ENCODE measurements around the gene CALML3. TPM values are rescaled to one million over a fixed set of nuclear protein-coding genes. Genes with fewer than 3 reads are reported as not detected.
A peak's percentile ranks its signal among the peaks of the same experiment; 100 is the strongest.

CALML3 gene
- total RNA-seq, 1 donor from 2014 or later, result 9.8 TPM

DNA sequence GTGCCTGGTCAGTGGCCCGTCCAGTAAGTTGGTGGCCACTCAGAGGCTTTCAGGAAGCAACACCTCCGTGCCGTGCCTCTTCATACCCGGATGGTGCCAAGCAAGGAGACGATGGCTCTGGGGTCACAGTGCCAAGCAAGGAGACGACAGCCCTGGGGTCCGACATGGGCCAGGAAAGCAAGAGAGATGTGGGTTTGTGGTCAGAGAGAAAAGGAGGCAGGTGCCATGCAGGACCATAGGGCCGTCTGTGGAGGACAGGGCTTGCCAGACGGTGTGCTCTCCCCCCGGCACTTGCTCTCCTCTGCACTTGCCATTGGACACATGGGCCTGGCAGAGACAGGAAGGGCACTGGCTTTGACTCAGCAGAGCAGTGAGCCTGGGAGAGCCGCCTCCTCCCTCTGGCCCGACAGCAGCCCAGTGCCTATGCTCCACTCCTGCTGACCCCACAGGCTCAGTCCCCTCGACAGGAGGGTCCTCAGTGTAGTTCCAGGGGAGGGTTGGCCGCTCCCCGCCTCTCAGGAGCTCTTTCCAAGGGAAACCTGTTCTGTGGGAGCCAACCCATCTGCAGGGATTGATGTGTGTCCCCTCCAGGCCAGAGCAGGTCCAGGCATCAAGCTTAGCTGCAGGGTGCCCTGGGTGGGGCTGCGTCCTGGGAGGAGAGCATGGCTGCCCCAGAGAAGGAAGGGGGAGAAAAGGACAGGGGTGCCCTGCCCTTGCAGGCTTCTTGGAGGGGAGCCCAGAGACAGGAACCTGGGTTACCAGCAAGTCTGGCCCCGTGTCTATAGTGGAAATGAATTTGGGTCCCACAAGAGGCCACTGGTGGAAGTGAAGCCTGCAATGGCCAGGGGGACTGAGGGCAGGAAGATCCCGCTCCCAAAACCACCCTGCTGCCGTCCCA is 17.8 kb upstream of the CALML3 start:
- DNase-seq, result no peak

DNA sequence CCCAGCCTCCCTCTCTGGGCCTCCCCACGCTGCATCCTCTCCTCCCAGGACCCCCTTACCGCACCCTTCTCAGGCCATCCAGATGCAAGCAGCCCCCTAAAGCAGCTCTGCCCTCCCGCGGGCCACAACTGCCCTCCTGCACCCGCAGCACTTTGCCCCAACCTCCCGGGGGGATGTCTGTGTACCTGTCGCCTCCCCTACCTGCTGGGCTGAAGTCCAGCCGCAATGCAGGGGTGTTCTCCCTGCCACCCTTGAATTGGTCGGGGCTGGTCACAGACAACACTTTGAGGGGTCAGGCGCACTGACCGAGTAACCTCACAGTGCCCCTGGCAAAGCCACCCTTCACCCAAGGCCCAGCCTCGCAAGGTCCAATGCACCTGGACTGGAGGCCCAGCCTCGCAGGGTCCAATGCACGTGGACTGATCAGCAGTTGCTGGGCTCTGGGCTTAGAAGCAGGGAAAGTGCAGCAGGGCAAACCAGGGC is 17.1 kb upstream of the CALML3 start:
- DNase-seq, result no peak

DNA sequence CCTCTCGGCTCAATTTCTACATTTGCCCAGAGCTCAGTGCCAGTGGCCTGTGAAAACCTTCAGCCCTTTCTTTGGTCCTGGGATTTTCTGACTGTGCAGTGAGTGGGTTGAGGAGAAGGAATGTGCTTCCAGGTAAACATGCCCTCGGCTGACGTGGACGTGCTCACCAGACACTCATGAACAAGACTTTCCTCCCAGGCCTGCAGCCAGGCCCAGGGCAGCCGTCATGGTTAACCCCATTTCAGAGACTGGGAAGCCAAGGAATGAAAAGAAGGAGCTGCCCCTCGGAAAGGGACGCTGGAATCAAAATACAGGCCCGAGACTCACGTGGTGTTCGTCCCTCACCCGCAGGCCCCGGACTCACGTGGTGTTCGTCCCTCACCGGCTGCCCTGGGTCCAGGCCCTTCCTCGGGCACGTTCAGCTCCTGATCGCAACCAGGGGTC is 16.6 kb upstream of the CALML3 start:
- DNase-seq, result no peak

DNA sequence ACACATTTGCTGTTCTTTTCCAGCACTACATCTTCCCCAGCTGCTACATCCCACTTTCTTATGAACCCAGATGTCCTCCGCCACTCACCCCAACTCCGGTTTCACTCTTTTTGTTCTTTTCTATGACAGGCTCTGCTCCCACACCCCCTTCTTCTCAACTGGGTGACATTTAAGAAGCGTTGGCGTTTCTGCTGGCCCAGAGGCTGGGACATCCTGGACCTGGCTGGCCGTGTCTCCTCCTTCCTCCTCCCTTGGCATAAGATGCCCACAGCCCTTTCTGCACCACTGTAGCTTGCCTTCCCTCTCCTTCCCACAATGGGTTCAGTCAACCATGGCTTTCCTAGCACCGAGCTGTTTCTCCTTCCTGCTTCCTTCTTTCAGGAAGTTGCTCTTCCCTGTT is 16.0 kb upstream of the CALML3 start:
- no peak for DNase-seq

DNA sequence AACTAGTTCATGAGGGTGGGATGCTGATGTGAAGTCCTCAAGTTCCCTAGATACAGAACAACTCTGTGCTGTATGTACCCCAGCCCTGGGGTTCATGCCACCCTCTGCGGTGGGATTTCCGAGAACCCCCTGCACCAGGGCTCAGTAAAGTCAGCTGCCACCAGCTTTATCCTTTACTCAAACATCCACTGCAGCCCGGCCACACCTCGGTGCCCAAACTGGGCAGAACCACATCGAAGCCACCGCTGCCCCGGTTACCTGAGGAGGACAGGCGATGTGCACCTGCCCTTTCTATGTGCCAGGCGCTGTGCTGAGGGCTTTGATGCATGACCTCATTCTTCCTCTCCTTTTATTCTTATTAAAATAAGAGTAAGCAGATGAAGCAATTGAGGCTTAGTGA is 15.5 kb upstream of the CALML3 start:
- DNase-seq, result no peak

DNA sequence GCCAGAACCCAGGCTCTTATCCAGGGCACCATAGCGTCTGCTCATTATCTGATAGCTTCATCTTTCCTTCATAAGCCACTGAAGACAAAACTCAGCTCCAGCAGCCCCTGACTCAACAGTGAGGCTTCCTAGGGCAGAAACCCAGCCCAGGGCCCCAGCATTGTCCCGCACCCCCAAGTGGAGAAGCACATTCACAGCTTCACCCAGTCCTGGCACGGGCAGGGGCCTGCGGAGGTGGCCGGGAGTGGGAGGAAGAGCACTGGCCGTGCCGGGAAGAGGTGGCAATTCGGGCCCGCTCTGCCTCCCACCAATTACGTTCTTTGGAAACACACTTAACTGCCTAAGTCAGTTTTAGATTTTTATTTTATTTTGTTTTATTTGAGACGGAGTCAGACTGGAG is 15.1 kb upstream of the CALML3 start:
- no peak for DNase-seq

DNA sequence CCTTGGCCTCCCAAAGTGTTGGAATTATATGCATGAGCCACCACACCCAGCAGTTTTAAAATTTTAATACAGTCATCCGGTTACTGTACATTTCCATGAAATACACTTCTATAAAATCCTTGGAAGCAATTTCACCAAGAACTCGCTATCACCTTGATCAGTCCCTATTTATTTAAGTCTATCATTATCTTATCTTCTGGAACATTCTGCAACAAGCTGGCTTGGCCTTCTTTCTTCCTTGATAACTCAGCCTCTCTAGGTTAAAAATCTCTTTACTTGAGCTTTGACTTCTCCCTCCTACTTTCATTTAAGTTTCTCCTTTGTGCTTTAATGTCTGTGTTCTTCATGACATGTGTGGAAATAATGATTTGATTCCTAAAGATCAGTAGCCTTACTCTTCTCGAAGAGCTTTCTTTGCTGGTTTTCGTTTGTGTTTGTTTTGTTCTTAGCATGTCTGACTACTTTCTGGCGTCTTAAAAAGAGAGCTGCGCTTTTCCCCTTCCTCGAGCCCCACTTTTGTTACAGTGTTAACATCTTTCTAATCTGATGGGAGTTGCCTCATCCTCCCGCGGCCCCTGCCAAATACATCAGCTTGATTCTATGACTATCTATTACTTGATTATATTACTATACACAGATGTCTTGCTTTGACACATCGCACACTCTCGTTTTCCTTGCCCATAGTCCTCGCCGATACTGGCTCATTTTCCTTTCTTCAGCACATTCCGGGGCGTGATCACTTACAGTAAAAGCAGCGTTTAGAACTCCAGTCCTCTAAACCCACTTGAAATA is 14.3 kb upstream of the CALML3 start:
- DNase-seq, result peak; percentile 84

DNA sequence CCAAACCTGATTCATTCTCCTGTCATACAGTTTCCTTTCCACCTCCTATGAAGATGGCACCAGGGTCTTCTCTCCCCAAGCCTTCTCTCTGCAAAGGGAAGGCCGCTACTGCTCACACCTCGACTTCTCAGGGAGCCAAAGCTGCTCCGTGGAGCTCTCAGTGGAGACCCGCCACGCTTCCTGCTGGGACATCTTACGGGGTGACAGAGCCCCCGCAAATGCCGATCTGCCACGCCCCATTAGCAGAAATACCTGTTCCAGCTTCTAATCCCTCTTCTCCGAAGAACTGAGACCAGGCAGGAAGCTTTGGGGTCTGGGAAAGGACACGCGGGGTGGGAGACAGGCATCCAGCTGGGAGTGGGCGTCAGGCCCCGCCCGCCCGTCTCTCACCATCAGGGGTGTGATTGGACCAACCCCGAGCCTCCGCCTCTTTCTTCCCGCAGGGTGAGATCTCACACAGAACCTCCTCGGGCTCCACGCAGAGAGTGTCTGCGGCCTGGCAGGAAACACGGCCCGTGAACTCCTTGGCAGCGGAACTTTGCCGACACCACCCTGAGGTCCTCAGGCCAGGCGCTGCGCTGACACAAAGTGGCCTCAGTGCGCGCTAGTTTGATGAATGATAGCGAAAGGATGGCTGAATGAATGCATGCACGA is 13.4 kb upstream of the CALML3 start:
- no peak for DNase-seq

DNA sequence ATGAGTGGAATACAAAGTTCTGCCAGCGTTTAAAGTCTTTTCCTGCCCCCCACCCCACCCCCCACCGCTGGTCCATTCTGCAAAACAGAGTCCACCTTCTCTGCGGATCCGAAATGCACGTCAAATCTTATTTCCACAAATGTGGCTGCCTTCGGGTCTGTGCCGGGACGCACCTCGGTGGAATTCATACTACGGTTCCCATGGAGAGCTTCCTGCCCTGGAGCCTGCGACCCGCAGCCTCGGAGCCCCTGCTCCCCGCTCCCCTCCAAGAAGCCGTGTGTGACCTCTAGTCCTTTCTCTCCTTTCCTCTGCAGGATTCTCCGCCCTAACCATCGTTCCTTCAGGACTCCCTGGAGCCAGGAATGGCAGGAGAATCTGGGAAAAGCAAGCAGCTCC is 12.9 kb upstream of the CALML3 start:
- DNase-seq, result no peak

DNA sequence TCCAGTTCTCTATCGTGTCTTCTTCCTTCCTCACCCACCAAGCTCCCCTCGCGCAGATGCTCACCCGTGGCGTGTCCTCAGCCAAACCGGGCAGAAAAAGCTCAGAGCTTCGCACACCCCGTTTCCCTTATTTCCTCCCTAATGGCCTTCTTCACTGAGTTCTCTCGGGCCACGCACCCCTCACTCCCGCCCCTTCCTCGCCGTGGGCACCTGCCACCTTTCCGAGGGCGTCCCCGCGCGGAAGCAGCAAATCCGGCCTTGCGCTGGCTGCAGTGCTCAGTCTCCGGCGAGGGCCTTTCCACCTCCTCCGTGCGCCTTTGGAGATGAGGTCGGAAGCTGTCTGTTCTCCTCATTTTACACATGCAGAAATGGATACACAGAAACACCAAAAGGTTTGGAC is 12.4 kb upstream of the CALML3 start:
- no peak for DNase-seq

DNA sequence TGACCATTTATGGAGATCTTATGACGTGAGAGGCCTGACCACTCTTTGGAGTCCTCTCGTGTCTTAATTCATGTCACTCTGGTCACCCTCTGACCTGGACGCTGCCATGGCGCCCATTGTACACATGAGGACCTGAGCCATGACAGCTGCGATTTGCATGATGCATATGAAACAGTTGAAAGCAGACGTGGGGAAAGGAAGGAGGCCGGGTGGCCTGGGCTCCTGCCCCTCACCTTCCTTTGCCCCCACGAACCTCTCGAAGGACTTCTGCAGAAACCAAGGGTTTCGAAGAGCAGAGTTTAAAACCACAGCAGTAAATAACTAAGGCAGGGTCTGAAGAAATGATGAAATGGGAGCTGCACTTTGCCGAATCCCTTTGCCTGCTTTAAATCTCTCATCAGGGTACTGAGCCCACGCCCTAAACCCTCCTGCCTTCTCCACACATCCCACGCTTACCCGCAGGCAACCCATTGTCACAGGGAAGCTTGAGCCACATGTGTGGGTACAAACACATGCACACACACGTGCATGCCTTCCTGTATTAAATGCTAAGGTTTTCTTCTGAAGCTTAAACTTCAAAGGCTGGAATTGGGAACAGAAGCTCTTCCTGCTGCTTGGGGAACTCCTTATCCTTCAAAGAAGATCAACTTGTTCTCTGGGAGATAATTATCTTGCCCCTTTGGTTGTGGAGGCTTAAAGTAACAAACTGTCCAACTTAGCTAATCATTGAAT is 11.7 kb upstream of the CALML3 start:
- no peak for DNase-seq

DNA sequence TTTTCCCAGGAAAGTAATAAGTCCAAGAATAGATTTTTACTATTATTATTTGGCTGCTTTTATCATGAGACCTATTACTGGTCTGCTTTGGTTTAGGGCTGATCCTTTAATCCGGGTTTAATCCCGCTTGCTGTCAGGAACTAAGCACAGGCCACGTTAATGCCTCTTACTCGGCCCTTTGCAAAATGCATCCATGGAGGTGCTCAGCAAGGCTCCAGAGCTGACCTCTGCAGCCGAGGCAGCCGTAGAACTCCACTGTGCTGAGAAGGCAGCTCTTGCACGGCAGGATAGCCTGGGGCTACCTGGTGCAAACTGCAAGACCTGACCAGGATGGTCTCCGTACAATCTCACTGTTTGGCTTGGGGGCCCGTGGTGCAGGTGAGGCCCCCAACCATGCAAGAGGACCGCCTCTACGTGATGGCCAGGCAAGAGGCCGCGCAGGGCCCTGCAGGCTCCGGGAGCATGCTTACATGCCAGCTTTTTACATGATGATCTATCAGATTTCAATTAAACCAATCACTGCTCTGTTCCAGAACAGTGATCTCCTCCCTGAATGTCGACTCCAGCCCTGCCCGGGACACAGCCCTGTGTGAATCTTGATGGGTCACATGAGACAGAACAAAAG is 10.4 kb upstream of the CALML3 start:
- DNase-seq, result no peak

DNA sequence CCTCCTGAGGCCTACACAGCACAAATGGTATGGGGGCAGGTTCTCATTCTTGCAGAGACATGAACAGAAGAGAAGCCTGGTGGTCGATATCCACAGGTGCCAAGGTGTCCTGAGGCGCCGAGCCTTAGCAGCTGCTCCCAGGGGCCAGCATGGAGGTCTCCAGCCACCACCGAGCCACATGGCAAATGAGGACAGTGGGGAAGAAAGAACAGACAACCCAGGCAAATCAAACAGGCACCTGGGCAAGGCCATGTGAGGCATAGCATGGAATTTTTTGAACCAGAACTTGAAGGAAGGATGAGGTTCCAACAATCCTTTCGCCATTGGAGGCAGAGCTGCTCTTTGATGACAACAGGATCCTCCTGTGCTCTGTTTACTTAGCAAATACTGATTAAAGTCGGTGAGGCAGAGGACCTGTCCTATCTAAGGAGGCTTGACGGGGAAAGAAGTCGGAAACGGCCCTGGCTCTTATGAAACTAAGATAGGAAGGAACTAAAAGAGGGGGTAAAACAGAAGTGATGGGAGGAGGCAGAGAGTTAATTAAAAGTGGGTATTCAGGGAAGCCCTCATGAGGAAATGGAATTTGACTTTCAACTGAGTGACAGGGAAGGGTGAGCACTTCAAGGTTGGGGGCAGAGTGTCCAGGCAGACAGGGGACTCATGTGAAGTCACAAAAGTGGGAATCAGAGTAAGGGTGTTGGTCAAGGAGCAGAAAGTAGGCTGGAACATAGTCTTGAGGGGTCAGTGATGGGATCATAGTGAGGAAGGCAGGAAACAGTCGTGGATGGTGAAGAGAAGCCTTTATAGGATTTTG is 8.6 kb upstream of the CALML3 start:
- no peak for DNase-seq

DNA sequence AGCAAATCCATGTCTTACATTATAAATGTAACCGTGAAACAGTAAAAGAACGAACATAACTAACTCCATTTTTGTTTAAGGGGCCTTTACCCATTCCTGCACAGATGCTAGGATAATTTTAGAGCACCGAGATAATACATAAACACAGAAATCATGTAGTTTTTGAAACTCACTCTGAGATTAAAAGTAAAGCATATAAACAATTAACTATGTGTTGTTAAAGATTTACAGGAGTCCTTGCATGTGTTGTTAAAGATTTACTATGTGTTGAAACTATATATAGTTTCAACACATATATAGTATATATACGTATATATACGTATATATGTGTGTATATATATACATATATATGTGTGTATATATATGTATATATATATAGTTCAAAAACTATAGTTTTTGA is 7.2 kb upstream of the CALML3 start:
- DNase-seq, result no peak

DNA sequence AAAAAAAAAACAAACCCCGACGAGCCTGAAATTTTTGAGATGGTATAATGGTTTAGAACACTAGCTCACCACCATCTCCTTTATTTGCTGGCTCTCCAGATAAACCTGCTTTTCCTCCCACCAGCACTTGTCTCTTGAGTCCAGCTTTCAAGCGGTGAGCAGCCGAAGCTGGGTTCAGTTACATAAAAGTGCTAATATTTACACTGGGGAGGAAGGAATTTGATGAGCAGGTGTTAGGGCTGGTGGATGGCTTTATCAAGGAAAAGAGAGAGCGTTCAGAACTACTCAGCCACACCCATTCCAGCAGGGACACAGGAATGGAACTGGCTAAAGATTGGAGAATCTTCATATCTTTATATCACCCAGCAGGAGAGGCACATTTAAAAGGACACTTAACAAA is 6.6 kb upstream of the CALML3 start:
- DNase-seq, result no peak

DNA sequence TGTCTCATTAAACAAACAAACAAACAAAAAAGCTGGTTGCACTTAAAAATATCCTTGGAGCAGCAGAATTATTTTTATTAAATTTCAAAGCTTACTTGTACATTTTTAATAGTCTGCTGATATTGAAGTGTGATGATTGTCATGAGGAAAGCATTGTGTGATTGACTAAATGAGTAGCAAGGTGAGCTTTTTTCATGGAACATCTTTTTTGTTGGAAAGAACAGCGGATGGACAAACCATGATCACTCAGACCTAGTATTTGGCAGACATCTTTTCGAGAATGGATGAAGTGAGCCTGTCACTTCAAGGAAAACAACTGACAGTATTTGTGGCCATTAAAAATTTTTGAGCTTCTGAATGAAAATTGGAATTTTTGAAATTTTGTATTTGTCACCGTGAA is 5.7 kb upstream of the CALML3 start:
- DNase-seq, result no peak

DNA sequence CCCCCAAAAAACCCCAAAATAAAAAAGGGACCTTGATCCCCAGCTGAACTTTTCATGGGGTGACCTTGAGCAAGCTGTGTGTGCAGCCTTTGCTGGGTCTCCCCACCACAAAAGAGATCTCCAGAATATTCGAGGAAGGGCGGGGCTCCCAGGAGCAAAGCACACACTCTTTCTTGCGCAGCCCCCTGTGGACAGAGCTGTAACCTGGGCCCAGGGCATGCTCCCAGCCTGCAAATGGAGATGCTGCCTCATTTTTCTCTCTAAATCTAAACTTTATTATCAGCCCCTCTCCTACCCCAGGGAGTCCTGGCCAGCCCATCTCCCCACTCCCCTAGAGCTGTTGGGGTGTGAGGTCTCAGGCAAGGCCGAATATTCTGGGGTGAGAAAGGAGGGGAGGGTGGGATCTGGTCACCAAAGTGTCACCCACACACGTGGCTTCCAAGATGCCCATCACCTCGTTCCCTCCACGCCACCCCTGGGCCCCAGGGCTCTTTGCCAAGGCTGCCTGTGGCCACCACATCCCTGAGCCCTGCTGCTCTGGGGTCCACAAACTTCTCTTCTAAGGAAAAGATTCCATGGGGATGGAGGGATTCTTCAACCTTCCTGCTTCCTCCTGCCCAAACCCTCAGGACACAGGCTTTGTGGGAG is 1.7 kb upstream of the CALML3 start:
- DNase-seq, result no peak

DNA sequence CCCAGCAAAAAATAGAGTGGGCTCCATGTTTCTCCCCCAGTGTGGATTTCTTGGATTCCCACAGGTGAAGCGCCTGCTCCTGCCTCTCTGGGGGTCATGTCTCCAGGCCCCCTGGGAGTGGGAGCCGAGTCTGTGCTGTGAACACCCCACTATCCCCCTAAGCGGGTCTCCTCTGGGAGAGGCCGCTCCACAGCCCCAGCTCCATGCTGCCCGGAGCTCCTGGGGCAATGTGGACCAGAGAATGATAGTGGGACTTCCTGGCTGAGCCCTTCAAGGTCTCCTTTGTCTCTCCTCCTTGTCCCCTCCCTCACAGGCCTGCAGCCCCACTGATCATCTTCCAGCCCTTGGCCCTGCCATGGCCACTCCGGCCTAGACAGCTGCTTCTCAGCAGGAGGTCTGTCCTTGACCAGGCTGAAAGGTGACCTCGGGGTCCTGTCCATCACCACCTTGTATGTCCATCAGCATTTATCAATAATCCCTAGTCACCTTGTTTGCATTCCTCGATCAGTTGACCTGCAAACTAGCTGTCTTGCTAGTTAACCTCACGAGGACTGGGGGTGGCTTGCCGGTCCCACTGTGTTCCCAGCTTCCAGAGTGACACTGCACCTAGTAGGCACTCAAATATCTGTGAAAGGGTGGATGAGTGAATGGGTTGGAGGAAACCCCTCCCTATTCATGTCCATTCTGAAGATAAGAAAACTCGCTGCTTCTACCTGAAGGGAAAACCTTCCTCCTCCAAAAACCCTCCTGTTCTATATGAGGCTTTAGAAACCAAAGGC is 776 bp upstream of the CALML3 start:
- DNase-seq, result no peak

DNA sequence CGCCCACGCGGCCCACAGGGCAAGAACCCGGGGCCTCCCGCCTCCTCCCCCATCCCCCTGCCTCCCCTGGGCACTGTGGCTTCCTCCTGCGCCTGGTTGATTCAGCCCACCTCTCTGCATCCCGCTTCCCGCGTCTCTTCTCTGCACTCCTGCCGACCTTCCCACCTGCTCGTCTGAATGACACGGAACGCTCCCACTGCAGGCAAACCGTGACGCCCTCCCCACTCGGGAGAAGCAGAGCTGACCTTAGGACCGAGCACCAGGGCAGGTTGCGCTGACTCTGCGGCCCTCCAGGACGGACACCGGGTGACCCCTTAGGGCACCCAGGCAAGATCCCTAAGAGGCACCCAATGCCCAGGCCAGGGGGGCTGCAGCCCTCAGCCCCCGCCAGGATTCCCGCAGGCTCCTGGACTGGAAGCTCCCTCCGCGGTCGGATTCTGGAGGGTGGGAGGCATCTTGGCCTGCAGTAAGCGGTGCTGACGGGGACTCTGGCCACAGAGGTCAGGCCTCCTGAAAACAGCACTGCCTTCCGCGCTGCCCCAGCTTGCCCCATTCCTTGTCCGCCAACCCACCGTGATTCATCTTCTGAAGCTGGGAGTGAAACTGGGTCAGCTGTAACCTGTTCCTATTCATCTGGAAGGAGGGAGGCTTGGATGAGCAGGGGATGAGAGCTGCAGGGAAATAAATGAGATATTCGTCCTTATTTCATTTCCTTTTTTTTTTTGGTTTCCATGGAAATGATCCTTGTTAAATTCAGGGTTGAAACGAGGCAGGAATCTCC is 990 bp downstream of the CALML3 start:
- DNase-seq, result no peak

Data from skin of body (tissue), 2 donors.